Glutamatergic neuron (in vitro differentiated cells): ENCODE data around the gene MOGAT3. TPM values are rescaled to one million over a fixed set of nuclear protein-coding genes. Genes with fewer than 3 reads are reported as not detected.

ENCODE experiments used
- DNase-seq: peaks from one replicate; pipeline ENCODE4 v3.0.0; 2022
- H3K27ac Mint-ChIP-seq: one replicate; pipeline ENCODE4 v1.8.0; 2020; ENCODE audit warnings: mild to moderate bottlenecking, mixed read lengths, inconsistent platforms; ENCODE audit not compliant: unreplicated experiment
- H3K27me3 Mint-ChIP-seq: one replicate; pipeline ENCODE4 v1.8.0; 2020; ENCODE audit warnings: mild to moderate bottlenecking, moderate library complexity, mixed read lengths, inconsistent platforms; ENCODE audit not compliant: unreplicated experiment
- H3K36me3 Mint-ChIP-seq: one replicate; pipeline ENCODE4 v1.8.0; 2020; ENCODE audit warnings: mild to moderate bottlenecking, mixed read lengths, inconsistent platforms; ENCODE audit not compliant: unreplicated experiment
- H3K4me1 Mint-ChIP-seq: one replicate; pipeline ENCODE4 v1.8.0; 2020; ENCODE audit warnings: mild to moderate bottlenecking, low read depth, mixed read lengths, inconsistent platforms; ENCODE audit not compliant: unreplicated experiment
- H3K4me3 Mint-ChIP-seq: one replicate; pipeline ENCODE4 v1.8.0; 2020; ENCODE audit warnings: mild to moderate bottlenecking, mixed read lengths, inconsistent platforms; ENCODE audit not compliant: unreplicated experiment
- H3K9me3 Mint-ChIP-seq: one replicate; pipeline ENCODE4 v1.8.0; 2020; ENCODE audit warnings: mild to moderate bottlenecking, moderate library complexity, mixed read lengths, inconsistent platforms; ENCODE audit not compliant: unreplicated experiment
- CTCF ChIP-seq: fragments of 200-600 bp; sonication (generic); IDR thresholded peaks from one replicate; pipeline ENCODE4 v1.5.0; 2021; ENCODE audit not compliant: partially characterized antibody, unreplicated experiment
- long read RNA-seq: library from polyadenylated mRNA; unstranded; transcript quantifications from one replicate; pipeline ENCODE4 v2.0.0, GENCODE V29; 2020; ENCODE audit not compliant: unreplicated experiment
- total RNA-seq: library from RNA; stranded (reverse); fragmentation: NEBNext Ultra II Directional; extraction: Animal tissue kit (Norgen Biotek cat#: 25700); gene quantifications from one replicate; pipeline ENCODE4 v1.2.1, GENCODE V29; 2021; ENCODE audit not compliant: unreplicated experiment

The MOGAT3 gene
- not detected for total RNA-seq
- long read RNA-seq: 0 reads

GRCh38 chr7:101200862-101201599, at the start of gene MOGAT3:
MOGAT3 (minus strand) TSS chr7:101201036; CDS start chr7:101200854, 182 bp downstream.
- no peak for TF ChIP-seq CTCF
- Mint-ChIP-seq H3K4me3 (no peak within 1 kb of the TSS), H3K9me3 (peaks cover 1% of the 10 kb centered on the region), H3K4me1 (no peaks in the 10 kb centered on the region), H3K27ac (no peak within 1 kb of the TSS), H3K36me3 (no peaks in the 10 kb centered on the region), H3K27me3 (peaks cover 12% of the 10 kb centered on the region)
- DNase-seq: no peak

- no peak for DNase-seq
- Mint-ChIP-seq H3K27ac (no peak overlapping the region), H3K27me3 (peaks cover 1% of the 10 kb centered on the region), H3K4me3 (peak overlapping the region; percentile 2), H3K9me3 (no peaks in the 10 kb centered on the region), H3K4me1 (peaks cover 5% of the 10 kb centered on the region), H3K36me3 (no peaks in the 10 kb centered on the region)
- TF ChIP-seq CTCF: no peak
Observed at GRCh38 chr7:101250324-101250723, 49.5 kb upstream of the MOGAT3 start.

GRCh38 chr7:101248276-101248675, 47.4 kb upstream of the MOGAT3 start:
- Mint-ChIP-seq H3K27ac (no peak overlapping the region), H3K9me3 (peaks cover 5% of the 10 kb centered on the region), H3K27me3 (peaks cover 3% of the 10 kb centered on the region), H3K4me3 (no peak overlapping the region), H3K36me3 (no peaks in the 10 kb centered on the region), H3K4me1 (peaks cover 11% of the 10 kb centered on the region)
- no peak for DNase-seq
- TF ChIP-seq CTCF: no peak

- peak overlapping the region; percentile 59 for H3K27ac Mint-ChIP-seq
- H3K4me1 Mint-ChIP-seq: peaks cover 6% of the 10 kb centered on the region
- H3K9me3 Mint-ChIP-seq: peaks cover 5% of the 10 kb centered on the region
- H3K36me3 Mint-ChIP-seq: no peaks in the 10 kb centered on the region
- no peak for TF ChIP-seq CTCF
- peak overlapping the region; percentile 98 for H3K4me3 Mint-ChIP-seq
- no peak for DNase-seq
- H3K27me3 Mint-ChIP-seq: peaks cover 5% of the 10 kb centered on the region
Observed at GRCh38 chr7:101245147-101245668, 44.4 kb upstream of the MOGAT3 start.
